Kidney (tissue), 14 donors: ENCODE measurements around the gene BAX. TPM values are rescaled to one million over a fixed set of nuclear protein-coding genes. Genes with fewer than 3 reads are reported as not detected.

Experiments
- DNase-seq, 5 donors: peaks; one replicate each; pipeline ENCODE4 v3.0.0-alpha.2; 2013 to 2020
- FAIRE-seq: peaks from 2 replicates; lab custom pipeline; 2012; peaks lifted over from hg19 to GRCh38; lab: Jason Lieb, UNC
- H3K27ac ChIP-seq, 2 donors: one replicate each; pipeline ENCODE4 v1.7.0; 2013; ENCODE audit warnings: low read depth in 2 of 2, low read length in 2 of 2, inconsistent platforms in 1 of 2
- H3K27me3 ChIP-seq: one replicate; pipeline ENCODE4 v1.7.1; 2013; ENCODE audit warnings: low read length, inconsistent platforms; ENCODE audit not compliant: control insufficient read depth, insufficient read depth
- H3K36me3 ChIP-seq, 3 donors: one replicate each; pipeline versions ENCODE4 v1.7.0 to v1.7.1; 2013; ENCODE audit warnings: low read length in 3 of 3, control low read depth in 1 of 3, inconsistent platforms in 1 of 3; ENCODE audit not compliant: insufficient read depth in 3 of 3, control insufficient read depth in 2 of 3
- H3K4me1 ChIP-seq, 3 donors: one replicate each; pipeline versions ENCODE4 v1.7.0 to v1.7.1; 2013; ENCODE audit warnings: low read length in 3 of 3, inconsistent platforms in 1 of 3, low read depth in 1 of 3; ENCODE audit not compliant: control insufficient read depth in 2 of 3, insufficient read depth in 2 of 3
- H3K4me3 ChIP-seq, 3 donors: one replicate each; pipeline versions ENCODE4 v1.7.0 to v1.8.1; 2013; ENCODE audit warnings: low read length in 3 of 3, control low read depth in 1 of 3, inconsistent platforms in 1 of 3
- H3K9ac ChIP-seq, 3 donors: one replicate each; pipeline versions ENCODE4 v1.7.0 to v1.7.1; 2013; ENCODE audit warnings: low read length in 3 of 3, control low read depth in 1 of 3, inconsistent platforms in 1 of 3
- H3K9me3 ChIP-seq, 3 donors: one replicate each; pipeline versions ENCODE4 v1.7.0 to v1.7.1; 2013; ENCODE audit warnings: low read length in 3 of 3, control low read depth in 1 of 3, inconsistent platforms in 1 of 3; ENCODE audit not compliant: control insufficient read depth in 2 of 3, insufficient read depth in 1 of 3
- CTCF ChIP-seq: IDR thresholded peaks from 3 replicates; pipeline ENCODE4 v1.5.1; 2012; ENCODE audit warnings: mild to moderate bottlenecking, moderate library complexity, borderline replicate concordance; ENCODE audit not compliant: insufficient read depth; ENCODE audit errors: extremely low read depth
- intact Hi-C: fragments of 100-400 bp; cut with DNase I; formaldehyde crosslinking; loops from one replicate; pipeline ENCODE4 v1.11.1; 2022
- polyA plus RNA-seq: library from polyadenylated mRNA; stranded (reverse); fragments of 350-450 nt; fragmentation: Illumina TruSeq; extraction: RNeasy Lipid Tissue Mini Kit (QIAGEN cat#74804); gene quantifications from one replicate; pipeline ENCODE4 v1.2.3, GENCODE V29; 2014; ENCODE audit warnings: low read depth, low replicate concordance; ENCODE audit not compliant: insufficient read depth
- total RNA-seq: library from RNA; stranded (reverse); fragmentation: NEBNext Ultra II Directional; extraction: Animal tissue kit (Norgen Biotek cat#: 25700); gene quantifications from one replicate; pipeline ENCODE4 v1.2.1, GENCODE V29; 2021
- donor health status: control.
- donor health status: control.
- donor health status: control.
- donor health status: control.
- donor health status: control.
- donor health status: DM: yes; HTN: yes; CAD: no.
- donor health status: Normal renal cell carcinoma (clear cell type).

Gene BAX
- total and polyA plus RNA-seq, 2 donors from 2014 or later: 76.7 to 141 TPM

GRCh38 chr19:49004964-49005614 lies 50.4 kb downstream of the BAX start:
- TF ChIP-seq CTCF: no peak
- DNase-seq (no peak), FAIRE-seq (no peak)
- no peaks in the 10 kb centered on the region for H3K9me3 ChIP-seq
- H3K27me3 ChIP-seq: no peaks in the 10 kb centered on the region
- peaks cover 0 to 25% (median 19%) of the 10 kb centered on the region in 3 donors for H3K36me3 ChIP-seq
- no peaks in the 10 kb centered on the region for H3K4me1 ChIP-seq
- H3K27ac ChIP-seq: no peak overlapping the region
- intact Hi-C loops: no loop called here
- no peak overlapping the region for H3K9ac ChIP-seq
- H3K4me3 ChIP-seq: no peak overlapping the region

GRCh38 chr19:49006905-49007304 lies 52.2 kb downstream of the BAX start:
- H3K4me3 ChIP-seq: no peak overlapping the region
- H3K4me1 ChIP-seq: no peaks in the 10 kb centered on the region
- no peak overlapping the region for H3K27ac ChIP-seq
- no peak for TF ChIP-seq CTCF
- H3K9me3 ChIP-seq: no peaks in the 10 kb centered on the region
- H3K9ac ChIP-seq: no peak overlapping the region
- no peaks in the 10 kb centered on the region for H3K27me3 ChIP-seq
- DNase-seq (no peak), FAIRE-seq (no peak)
- intact Hi-C loops: no loop called here
- H3K36me3 ChIP-seq: peaks cover 0 to 28% (median 27%) of the 10 kb centered on the region in 3 donors

- DNase-seq: no peak
- Histone ChIP-seq H3K4me1 (no peaks in the 10 kb centered on the region), H3K9me3 (no peaks in the 10 kb centered on the region), H3K4me3 (no peak overlapping the region), H3K9ac (no peak overlapping the region), H3K36me3 (peaks cover 0 to 25% (median 22%) of the 10 kb centered on the region in 3 donors), H3K27me3 (no peaks in the 10 kb centered on the region), H3K27ac (no peak overlapping the region)
- FAIRE-seq: no peak
- no peak for TF ChIP-seq CTCF
- intact Hi-C loops: no loop called here
These were observed 55.2 kb downstream of the BAX start for GRCh38 chr19:49009828-49010227.
